Stimulated activated naive CD4-positive, alpha-beta T cell (primary cell): ENCODE data around the gene KIF16B.
"Not testable (repeated sequence)": the region's sequence is repeated elsewhere in the genome, so short reads cannot be mapped to it uniquely, and the experiment has no call there.

Experiments used
- DNase-seq, 6 experiments: peaks; one replicate each; lab custom pipeline; 2025; lab: John Stamatoyannopoulos, UW

The KIF16B gene

DNA sequence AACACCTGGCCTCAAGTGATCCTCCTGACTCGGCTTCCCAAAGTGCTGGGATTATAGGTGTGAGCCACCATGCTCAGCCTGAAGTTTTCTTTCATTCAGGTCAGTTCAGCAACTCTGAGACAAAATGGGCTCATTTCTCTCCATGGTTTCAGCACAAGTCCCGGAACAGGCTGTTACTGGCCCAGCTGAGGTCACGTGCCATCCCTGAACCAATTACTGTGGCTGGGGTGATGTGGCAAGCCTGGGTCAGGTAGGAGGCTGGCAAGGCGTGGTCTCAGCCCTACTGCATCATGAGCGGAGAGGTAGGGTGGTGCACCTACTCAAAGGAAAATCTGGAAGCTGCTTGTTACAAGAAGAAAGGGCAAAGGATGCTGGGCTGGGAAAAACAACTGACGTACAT lies 326.4 kb downstream of the KIF16B start:
- DNase-seq, result no peak

DNA sequence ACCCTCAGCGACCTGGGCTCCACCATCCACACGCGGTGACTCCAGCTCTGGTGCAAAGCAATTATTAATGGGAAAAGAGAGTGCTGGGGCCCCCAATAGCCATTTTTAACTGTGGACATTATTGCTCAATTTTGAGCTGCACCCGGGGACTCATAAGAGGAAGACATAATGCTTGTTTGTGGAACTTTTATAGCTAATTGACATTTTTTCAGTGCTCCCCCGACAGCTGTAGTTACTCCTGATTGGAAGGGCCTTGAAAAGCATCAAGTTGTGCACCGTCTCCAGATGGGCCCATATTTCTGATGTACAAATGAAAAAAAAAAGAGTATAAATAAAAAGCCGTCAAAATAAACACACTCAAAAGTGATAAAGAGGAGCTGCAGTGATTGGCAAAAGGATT lies 327.0 kb downstream of the KIF16B start:
- no peak for DNase-seq

DNA sequence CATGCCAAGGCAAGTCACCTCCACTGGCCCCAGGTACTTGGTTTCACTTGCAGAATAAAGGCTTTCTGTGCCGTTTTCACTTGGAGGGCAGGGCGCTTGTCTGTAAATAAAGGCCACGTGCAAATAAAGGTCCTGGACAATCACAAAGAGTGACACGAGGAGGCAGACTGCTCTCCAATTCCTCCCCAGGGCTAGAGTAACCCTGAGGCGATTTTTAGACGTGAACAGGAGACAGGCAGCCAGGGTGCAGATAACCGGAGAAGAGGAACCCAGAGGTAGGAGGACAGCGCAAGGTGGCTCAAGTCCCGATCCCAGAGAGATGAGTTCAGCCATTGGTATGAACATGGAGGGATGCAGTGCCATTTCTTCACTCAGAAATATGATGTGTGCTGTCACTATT lies 327.4 kb downstream of the KIF16B start:
- no peak for DNase-seq

DNA sequence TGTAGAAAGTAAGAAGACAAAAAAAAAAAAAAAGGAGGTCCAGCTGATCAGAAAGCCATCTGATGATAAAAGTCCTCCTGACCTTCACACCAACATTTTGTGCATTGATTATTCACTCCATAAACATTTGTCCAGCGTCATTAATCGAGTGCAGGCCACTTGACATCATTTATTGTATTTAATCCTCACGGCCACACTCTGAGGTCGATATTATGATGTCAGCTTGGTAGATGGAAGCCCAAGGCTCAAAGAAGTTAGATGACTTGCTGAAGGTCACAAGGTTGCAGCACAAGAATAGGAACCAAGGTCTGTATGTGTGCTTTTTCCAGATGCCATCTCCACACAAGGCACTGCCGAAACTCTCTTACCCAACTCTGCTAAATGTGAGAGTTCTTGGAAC lies 328.4 kb downstream of the KIF16B start:
- DNase-seq, result no peak

DNA sequence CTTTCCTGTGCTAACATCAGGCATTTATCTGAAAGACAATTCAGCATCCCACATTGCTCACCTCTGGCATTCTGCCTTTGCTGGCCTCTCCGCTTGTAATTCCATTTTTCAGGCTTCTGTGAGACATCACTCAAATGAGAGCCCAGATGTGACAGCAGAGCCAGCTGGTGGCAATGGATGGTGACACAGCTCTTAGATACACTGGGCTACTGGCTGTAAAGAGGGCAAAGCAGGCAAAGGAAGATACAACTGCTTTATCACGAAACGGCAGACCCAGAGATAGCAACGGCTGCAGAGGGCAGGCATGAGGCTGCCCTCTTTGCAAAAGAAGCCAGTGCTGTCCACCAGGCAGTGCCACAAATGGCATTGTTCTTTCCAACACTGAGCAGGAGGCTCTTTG lies 329.8 kb downstream of the KIF16B start:
- no peak for DNase-seq

DNA sequence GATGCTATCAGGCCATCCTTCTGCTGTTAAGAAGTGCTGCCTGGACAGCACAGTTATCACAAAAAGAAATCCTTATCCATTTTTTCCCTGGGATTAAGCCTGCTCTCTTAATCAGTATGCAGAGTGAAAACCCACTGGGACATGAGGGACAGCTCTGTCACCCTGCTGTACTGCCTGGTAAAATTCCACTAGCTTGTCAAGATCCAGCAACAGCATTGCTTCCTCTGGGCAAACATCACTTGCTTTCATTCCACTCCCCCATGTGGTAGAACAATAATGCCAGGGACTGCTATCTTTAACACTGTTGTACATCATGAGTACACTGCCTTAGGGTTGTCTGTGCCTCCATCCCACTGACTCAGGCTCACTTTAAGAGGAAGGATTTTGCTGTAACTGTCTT lies 331.3 kb downstream of the KIF16B start:
- no peak for DNase-seq

DNA sequence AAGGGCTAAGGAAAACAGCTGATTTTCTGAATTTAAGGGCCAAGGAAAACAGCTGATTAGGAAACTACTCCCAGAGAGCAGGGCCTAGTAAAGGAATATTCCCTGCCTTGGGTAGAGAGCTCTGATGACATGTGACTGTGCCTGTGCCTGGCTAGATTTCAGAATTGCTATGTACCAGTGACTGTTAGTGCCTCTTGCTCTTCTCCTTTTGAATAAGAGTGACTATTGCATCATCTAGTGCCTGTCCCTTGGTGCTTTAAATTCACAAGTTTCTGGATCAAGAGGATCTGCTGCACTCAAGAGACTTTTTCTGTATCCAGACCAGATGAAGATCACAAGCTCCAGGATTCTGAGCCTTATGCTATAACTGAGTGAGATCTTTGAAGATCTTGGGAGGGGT lies 332.9 kb downstream of the KIF16B start:
- no peak for DNase-seq

DNA sequence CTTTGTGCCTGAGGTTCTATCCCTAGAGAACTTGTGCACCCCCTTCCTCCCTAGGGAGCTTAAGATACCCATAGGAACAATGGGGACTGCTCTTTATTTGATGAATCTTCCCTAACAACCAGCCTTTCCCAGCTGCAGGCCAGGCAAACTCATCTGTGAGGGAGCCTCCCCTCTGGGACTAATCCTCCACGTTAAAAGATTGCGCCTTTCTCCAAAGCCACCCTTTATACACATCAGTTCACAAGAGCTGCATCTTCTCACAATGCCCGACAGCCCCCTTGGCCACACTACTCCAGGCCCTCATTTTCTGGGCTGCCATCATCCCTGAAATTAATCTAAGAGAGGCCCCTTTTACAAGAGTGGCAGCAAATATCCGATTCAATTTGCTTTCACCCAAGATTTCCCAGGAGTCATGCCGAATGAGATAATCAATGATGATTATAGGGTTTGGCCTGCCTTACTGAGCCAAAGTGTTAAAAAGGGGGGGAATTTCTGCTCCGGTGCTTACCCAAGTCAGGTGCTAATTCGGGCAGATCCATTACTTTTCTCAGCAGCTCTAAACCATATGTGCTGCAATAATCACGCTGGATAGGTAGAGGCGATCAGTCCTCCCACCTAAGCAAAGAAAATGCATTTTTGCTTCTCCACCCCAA lies 336.5 kb downstream of the KIF16B start:
- no peak for DNase-seq

DNA sequence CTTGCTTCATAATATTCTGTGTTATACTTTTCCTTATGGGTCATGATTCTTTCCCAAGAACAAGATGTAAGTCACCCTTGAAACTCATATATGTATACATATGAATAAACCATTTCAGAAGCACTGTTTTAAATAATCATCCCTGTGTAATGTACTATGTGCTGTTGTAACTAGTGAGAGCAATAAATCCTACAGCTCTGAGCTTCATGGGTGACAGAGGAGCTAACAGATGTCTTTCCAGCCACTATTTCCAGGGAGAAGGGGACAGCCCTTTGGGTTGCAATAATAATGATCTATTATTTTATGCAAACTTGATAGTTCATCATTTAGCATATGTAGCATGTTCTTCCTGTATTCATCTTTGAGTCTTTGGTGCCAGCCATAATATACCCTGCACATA lies 342.8 kb downstream of the KIF16B start:
- no peak for DNase-seq

DNA sequence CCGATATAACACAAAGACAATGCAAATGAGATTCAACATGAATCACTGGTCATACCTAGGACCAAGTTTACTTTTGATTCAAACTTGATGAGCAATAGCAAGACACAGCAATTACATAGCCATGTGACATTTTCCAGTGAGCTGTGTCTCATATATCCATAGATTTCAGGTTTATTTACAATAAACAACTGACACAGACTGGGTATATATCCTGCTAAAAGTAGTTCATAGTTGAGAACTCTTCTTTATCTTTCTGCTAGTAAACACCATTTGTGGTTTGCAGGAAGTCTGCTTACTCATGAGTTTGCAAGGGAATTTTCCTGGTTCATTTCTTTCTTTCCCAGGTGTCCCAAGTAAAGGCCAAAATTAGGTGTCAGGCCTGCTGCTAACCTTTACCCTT lies 343.4 kb downstream of the KIF16B start:
- no peak for DNase-seq

DNA sequence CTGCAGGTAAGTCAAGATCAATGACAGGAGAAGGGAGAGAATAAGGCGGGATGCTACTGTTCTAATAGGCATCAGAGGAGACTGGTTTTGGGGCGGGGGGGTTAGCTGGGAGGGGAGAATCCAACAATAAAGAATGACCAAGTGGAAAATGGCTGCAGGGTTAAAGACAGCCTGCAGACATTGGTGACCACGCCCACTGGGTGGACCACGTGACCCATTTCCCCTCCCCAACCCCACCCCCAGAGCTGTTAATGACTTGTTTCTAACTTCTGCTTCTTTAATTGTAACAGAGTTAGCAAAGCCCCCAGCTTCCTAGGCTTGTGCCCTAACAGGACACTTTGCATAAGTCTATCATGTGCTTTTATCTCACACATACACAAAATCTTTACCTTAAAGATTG lies 344.5 kb downstream of the KIF16B start:
- no peak for DNase-seq

DNA sequence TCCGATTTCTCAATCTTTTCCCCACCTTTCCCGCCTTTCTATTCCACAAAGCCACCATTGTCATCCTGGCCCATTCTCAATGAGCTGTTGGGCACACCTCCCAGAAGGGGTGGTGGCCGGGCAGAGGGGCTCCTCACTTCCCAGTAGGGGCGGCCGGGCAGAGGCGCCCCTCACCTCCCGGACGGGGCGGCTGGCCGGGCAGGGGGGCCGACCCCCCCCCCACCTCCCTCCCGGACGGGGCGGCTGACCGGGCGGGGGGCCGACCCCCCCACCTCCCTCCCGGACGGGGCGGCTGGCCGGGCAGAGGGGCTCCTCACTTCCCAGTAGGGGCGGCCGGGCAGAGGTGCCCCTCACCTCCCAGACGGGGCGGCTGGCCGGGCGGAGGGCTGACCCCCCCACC lies 346.3 kb downstream of the KIF16B start:
- not testable (repeated sequence) for DNase-seq

DNA sequence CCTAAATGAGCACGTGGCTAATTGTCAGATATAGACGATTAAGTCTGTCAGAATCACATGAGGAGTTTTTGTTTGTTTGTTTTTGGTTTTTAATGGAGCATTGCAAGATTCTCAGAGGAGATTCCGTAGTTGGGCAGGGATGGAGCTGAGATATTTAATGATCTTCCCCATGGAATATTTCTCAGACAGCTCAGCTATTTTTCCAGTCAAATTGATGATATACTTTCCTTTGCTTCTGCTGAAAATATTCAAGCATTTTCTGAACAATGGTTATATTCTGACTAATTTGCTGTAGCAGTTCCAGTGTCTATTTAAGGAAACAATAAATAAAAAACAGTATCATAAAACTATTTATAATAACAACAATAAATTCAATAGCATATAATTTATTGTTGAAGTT lies 348.4 kb downstream of the KIF16B start:
- DNase-seq, result no peak

DNA sequence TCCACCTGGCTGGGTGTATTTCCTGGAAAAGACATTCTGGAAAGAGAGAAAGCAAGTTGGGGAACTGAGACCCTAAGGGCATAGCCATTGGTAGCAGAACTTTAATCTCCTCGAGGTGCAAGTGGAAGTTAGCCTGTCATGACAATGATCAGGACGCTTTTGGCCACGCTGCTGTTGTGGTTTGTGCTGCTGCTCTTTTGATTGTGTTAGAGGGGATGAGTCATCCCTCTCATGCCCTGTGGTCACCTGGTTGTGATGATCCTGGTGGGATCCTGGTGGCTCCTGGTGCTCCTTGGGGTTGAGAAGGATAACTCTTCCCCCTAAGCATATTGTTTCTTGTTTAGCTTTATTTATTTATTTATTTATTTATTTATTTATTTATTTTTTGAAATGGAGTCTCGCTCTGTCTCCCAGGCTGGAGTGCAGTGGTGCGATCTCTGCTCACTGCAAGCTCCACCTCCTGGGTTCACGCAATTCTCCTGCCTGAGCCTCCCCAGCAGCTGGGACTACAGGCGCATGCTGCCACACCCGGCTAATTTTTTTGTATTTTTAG lies 350.3 kb downstream of the KIF16B start:
- DNase-seq, result no peak
